ENCODE results near the gene DNAAF1.

DNA sequence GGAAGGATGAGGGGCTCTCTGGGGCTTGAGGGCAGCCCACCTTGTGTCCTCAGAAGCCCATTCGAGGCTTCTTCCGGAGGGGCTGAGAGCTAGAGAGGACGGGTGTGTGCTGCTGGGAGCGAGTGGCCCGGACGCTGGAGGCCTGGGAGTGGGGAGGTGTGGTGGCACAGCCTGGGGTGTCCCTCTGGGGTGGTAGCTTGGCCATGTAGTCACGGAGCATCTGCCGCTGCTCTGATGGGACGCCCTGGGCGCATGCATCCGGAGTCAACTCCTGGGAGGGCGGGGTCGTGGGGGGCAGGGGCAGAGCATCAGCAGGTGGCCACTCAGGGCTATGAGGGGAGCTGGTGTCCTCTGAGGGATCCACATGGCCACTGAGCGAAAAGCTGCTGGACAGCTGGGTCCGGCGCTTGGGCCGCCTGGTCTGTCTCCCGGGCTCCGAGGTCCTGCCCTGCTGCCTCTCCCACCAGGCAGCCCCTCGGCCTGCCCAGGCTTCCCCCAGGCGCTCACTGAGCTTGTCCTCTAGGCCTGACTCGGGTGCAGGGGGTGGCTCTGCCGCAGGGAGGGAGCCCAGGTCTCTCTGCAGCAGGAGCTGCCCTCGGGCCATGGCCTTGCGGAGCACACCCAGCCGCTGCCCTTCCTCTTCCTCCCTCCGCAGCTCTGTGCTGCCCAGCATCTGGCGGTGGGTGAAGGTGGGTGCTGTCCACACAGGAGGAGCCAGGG, 33.9 kb downstream of the DNAAF1 start:
- TF ChIP-seq, protein P1, sequence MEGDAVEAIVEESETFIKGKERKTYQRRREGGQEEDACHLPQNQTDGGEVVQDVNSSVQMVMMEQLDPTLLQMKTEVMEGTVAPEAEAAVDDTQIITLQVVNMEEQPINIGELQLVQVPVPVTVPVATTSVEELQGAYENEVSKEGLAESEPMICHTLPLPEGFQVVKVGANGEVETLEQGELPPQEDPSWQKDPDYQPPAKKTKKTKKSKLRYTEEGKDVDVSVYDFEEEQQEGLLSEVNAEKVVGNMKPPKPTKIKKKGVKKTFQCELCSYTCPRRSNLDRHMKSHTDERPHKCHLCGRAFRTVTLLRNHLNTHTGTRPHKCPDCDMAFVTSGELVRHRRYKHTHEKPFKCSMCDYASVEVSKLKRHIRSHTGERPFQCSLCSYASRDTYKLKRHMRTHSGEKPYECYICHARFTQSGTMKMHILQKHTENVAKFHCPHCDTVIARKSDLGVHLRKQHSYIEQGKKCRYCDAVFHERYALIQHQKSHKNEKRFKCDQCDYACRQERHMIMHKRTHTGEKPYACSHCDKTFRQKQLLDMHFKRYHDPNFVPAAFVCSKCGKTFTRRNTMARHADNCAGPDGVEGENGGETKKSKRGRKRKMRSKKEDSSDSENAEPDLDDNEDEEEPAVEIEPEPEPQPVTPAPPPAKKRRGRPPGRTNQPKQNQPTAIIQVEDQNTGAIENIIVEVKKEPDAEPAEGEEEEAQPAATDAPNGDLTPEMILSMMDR (IDR thresholded peaks at IDR 0.05), result no peak
- TF ChIP-seq EZH2 (IDR thresholded peaks at IDR 0.05), result no peak
- TF ChIP-seq EZH2phosphoT487 (IDR thresholded peaks at IDR 0.05), result no peak
